GM21423 (cell line): ENCODE results near the gene PSMD2.

ENCODE experiments used
- ATAC-seq: cut with Tn5 transposase; IDR thresholded peaks from one replicate; pipeline ENCODE4 v1.9.1; 2021; ENCODE audit warnings: mild to moderate bottlenecking, moderate library complexity; ENCODE audit not compliant: unreplicated experiment

Gene PSMD2

GRCh38 chr3:184315871-184316661 lies 17.0 kb downstream of the PSMD2 start:
- ATAC-seq: no peak

DNA sequence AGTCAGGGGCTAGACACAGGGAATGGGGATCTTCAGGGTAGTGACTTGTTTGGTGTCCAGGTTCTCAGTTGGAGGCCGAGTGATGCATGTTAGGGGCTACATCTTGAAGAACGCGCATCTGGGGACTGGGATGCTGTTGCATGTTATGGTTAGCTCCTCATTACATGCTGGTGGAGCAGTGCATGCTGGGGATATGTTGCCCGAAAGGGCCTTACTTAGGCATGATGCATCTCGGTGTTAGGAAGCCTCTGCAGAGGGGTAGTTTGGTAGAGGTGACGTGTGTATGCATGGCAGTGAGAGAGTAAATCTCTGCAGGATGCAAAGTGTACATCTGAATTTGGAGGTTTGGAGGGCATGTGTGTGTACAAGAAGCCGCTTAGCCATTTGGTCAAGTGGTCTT lies 17.8 kb downstream of the PSMD2 start:
- no peak for ATAC-seq

- no peak for ATAC-seq
These were observed 18.2 kb downstream of the PSMD2 start for GRCh38 chr3:184317201-184317600.

- no peak for ATAC-seq
These were observed 21.0 kb downstream of the PSMD2 start for GRCh38 chr3:184320104-184320445.

GRCh38 chr3:184321666-184322065 lies 22.6 kb downstream of the PSMD2 start:
- ATAC-seq: no peak

- no peak for ATAC-seq
These were observed 23.9 kb downstream of the PSMD2 start for GRCh38 chr3:184322731-184323487.

- no peak for ATAC-seq
These were observed 24.7 kb downstream of the PSMD2 start for GRCh38 chr3:184323696-184324095.

GRCh38 chr3:184325269-184325668 lies 26.2 kb downstream of the PSMD2 start:
- no peak for ATAC-seq

DNA sequence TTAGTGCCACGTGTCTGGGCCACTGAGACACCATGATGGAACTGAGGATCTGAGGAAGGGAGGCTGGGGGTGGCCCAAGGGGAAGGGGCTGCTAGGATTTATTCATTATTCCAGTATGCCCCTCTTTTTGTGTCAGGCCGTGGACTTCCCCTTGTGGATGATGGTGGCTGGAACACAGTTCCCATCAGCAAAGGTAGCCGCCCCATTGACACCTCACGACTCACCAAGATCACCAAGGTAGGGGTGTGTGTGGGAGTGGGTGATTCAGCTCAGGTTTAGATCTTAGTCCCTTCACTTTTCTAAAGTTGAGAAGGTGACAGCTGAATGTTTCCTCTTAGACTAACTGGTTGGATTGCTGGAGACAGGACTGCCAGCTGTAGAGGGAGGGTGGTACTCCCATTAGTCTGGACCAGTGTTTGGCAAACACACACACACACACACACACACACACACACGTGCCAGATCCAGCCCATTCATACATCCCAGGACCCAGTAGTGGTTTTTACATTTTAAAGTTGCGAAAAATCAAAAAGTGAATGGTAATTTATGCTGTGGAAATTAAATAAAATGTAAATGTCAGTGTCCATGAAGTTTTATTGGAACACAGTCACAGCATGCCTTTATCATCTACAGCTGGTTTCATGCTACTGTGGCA lies 26.8 kb downstream of the PSMD2 start:
- ATAC-seq: no peak

DNA sequence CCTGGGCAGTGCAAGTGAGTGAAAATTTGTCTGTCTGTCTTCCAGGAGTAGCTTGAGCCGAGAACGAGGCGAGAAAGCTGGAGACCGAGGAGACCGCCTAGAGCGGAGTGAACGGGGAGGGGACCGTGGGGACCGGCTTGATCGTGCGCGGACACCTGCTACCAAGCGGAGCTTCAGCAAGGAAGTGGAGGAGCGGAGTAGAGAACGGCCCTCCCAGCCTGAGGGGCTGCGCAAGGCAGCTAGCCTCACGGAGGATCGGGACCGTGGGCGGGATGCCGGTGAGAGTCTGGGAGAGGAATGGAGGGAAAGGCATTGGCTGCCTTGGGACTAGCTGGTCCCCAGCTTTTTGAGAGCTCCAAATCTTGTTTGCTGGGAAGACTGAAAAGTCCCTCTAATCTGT lies 28.1 kb downstream of the PSMD2 start:
- no peak for ATAC-seq

- no peak for ATAC-seq
These were observed 29.5 kb downstream of the PSMD2 start for GRCh38 chr3:184328516-184328915.

- ATAC-seq: no peak
These were observed 33.5 kb downstream of the PSMD2 start for GRCh38 chr3:184332370-184333090.

- no peak for ATAC-seq
These were observed 34.1 kb downstream of the PSMD2 start for GRCh38 chr3:184333190-184333589.

- no peak for ATAC-seq
These were observed 34.7 kb downstream of the PSMD2 start for GRCh38 chr3:184333700-184334099.

- no peak for ATAC-seq
These were observed 35.6 kb downstream of the PSMD2 start for GRCh38 chr3:184334470-184335158.

DNA sequence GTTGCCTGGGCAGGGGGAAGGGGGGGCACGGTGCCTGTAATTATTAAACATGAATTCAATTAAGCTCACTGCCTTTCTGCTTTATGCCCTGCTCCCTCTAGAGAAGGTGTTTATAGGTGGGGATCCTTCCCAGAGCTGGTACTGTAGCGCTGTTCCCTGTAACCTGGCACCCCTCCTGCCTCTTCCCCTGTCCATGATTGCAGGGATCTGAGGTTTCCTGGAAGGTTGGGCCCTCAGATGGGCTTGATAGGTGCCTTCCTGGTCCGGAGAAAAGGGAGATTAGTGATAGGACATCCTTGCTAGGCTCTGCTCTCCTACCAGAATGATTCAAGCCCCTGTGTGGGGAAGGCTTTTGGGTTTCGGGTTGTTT lies 36.2 kb downstream of the PSMD2 start:
- ATAC-seq: peak; percentile 1

DNA sequence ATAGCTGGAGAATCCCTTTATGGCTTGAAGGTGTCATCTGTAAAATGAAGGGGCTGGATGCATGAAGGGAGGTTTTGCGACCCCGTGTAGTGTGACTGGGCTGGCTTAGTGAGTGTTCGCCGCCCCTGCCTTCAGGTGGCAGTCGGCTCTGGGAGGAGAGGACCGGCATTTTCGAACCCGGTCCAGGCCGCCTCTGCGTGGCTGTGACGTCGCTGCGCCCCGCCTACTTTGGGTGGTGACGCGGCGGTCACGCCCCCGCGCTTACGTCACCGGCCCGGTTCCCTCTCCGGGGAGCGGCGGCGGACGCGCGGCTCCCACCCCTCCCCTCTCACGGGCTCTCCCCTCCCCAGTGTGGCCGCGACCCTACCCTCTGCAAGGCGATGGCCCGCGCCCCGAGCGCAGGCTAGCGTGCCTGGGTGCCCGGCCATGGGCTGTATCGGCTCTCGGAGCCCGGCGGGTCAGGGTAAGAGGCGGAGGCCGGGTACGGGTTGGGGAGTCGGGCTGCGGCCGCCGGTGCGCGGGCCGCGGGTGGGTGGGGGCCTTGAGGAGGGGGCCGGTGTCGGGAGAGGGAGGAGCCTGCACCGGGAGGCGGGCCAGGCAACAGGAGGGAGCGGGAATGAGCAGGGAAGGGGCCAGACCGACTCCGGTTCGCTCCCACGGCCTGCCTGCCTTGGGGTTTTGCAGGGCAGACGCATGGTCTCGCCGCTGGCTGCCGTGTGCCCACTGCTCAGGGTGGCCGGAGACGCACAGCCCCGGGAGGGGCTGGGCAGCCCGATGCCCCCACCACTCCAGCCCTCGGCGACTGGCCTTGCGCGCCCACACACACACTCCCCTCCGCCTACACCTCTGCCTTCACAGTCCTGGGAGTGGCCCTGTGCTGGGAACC lies 36.9 kb downstream of the PSMD2 start:
- peak; percentile 69 for ATAC-seq

DNA sequence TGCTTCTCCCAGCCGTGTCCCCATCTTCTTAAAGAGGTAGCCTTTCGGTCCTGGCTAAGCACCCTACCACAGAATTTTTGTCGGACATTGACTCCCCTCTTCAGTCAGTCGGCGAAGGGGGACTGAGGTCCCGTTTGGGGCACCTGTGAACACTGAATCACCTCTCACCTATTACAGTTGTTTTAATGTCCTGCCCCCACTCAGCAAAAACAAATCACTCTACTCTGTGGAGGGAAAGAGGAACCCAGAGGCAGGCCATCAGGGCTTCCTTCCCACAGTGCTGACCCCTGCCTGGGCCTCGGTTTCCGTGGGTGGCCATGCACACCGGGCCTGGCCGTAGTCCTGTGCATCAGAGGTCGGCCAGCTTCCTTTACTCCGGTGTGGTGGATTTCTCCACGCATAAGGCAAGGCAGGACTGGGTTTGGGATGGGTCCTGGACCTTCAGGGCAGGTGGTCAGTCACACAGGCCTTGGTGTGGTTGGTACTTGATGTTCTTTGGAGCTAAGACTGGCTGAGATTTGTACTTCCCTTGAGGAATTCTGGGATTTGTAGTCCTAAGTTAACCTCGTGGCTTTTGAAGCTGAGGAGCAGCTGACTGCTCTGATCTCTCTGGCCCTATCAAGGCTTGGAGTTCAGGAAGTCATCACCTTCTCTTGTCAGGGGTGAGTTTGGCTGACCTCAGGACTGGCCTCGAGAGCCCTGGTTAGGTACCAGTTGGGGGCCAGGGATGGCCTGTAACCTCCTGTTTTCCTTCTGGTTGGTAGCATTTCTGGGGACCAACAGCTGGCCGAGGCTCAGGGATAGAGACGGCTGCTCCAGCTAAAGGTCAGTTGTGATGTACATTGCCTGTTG lies 37.7 kb downstream of the PSMD2 start:
- ATAC-seq: no peak

DNA sequence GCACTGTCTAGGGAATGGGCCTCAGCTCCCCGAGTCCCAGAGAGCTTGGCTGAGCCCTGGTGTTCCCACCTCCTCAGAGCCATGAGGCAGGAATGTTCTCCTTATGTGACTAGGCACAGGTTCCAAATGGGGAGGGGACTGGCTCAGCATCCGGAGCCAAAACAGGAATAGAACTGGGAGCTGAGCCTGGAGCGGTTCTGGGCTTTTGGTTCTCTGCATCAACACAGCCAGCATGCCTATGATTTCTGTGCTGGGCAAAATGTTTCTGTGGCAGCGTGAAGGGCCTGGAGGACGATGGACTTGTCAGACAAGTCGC lies 38.3 kb downstream of the PSMD2 start, which contains the start of gene FAM131A:
FAM131A (plus strand) TSS at position 202 of the 316 bp plus-strand sequence; CDS start at position 233, 31 bp downstream.
- ATAC-seq: no peak
